HepG2 (cell line): Measurements from ENCODE around the gene CERS4.

Experiments used
- RBAK ChIP-seq: sonication (generic); formaldehyde crosslinking; IDR thresholded peaks from 2 replicates; pipeline ENCODE4 v1.5.1; 2020; ENCODE audit warnings: mild to moderate bottlenecking, missing genetic modification reagents
- SIN3A ChIP-seq: IDR thresholded peaks from 2 replicates; pipeline ENCODE4 v1.6.1; 2011; ENCODE audit warnings: low read depth, mild to moderate bottlenecking, control low read depth, low read length, borderline replicate concordance
- ZNF354B ChIP-seq: sonication (generic); formaldehyde crosslinking; IDR thresholded peaks from 2 replicates; pipeline ENCODE4 v1.8.0; 2022; ENCODE audit warnings: mild to moderate bottlenecking, missing genetic modification reagents
- ZNF607 ChIP-seq: sonication (generic); formaldehyde crosslinking; IDR thresholded peaks from 2 replicates; pipeline ENCODE4 v1.5.1; 2020; ENCODE audit warnings: missing genetic modification reagents, mild to moderate bottlenecking, borderline replicate concordance
- TF ChIP-seq, protein P1 (sequence below): sonication (generic); formaldehyde crosslinking; IDR thresholded peaks from 2 replicates; pipeline ENCODE4 v1.5.0; 2020; ENCODE audit warnings: mild to moderate bottlenecking, missing genetic modification reagents, moderate library complexity
- TF ChIP-seq, protein P2 (sequence below): sonication (generic); formaldehyde crosslinking; IDR thresholded peaks from 2 replicates; pipeline ENCODE4 v1.8.1; 2023; ENCODE audit warnings: mild to moderate bottlenecking, missing genetic modification reagents
- TF ChIP-seq, protein P3 (sequence below): sonication (generic); formaldehyde crosslinking; conservative IDR thresholded peaks from 2 replicates; pipeline ENCODE4 v1.4.0; 2020; ENCODE audit warnings: missing genetic modification reagents

DNA sequence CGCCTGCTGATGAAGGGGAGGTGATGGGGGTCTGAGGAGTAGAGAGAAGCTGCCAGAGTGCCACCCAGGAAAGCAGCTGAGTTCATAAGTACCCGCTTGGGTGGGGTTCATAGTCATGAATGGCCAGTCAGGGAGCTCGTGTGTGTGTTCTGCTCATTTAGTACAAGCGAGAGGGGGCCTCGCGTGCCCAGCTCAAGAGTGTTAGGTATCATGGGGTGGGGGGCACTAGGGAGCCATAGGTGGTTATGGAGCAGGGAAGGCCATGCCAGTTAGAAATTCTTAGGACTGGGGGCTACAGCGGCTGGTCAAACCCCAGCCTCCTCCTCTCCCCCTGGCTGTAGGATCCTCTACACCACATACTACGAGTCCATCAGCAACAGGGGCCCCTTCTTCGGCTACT is 52.2 kb downstream of the CERS4 start:
- TF ChIP-seq, protein P1, sequence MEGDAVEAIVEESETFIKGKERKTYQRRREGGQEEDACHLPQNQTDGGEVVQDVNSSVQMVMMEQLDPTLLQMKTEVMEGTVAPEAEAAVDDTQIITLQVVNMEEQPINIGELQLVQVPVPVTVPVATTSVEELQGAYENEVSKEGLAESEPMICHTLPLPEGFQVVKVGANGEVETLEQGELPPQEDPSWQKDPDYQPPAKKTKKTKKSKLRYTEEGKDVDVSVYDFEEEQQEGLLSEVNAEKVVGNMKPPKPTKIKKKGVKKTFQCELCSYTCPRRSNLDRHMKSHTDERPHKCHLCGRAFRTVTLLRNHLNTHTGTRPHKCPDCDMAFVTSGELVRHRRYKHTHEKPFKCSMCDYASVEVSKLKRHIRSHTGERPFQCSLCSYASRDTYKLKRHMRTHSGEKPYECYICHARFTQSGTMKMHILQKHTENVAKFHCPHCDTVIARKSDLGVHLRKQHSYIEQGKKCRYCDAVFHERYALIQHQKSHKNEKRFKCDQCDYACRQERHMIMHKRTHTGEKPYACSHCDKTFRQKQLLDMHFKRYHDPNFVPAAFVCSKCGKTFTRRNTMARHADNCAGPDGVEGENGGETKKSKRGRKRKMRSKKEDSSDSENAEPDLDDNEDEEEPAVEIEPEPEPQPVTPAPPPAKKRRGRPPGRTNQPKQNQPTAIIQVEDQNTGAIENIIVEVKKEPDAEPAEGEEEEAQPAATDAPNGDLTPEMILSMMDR: no peak
- TF ChIP-seq RBAK (CRISPR knock-in tag) (no peak), ZNF354B (CRISPR knock-in tag) (no peak), ZNF607 (CRISPR knock-in tag) (no peak), SIN3A (no peak)
- TF ChIP-seq, protein P2, sequence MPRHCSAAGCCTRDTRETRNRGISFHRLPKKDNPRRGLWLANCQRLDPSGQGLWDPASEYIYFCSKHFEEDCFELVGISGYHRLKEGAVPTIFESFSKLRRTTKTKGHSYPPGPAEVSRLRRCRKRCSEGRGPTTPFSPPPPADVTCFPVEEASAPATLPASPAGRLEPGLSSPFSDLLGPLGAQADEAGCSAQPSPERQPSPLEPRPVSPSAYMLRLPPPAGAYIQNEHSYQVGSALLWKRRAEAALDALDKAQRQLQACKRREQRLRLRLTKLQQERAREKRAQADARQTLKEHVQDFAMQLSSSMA: no peak
- TF ChIP-seq, protein P3, sequence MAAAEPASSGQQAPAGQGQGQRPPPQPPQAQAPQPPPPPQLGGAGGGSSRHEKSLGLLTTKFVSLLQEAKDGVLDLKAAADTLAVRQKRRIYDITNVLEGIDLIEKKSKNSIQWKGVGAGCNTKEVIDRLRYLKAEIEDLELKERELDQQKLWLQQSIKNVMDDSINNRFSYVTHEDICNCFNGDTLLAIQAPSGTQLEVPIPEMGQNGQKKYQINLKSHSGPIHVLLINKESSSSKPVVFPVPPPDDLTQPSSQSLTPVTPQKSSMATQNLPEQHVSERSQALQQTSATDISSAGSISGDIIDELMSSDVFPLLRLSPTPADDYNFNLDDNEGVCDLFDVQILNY (CRISPR knock-in tag): no peak
